ENCODE measurements around the gene CCDC177.

The CCDC177 gene

GRCh38 chr14:69574263-69574953, at the start of gene CCDC177:
TSS of gene CCDC177 (minus strand) at chr14:69574871. CDS start at chr14:69573622, 1,249 bp downstream.
- DNase-seq = peak; percentile 63 to 72

- no peak for DNase-seq
These were observed 49.5 kb upstream of the CCDC177 start for GRCh38 chr14:69624136-69624535.

- no peak for DNase-seq
These were observed 46.3 kb upstream of the CCDC177 start for GRCh38 chr14:69620981-69621380.

GRCh38 chr14:69620211-69620611, 45.5 kb upstream of the CCDC177 start:
- DNase-seq = no peak

- no peak for DNase-seq
These were observed 44.3 kb upstream of the CCDC177 start for GRCh38 chr14:69619012-69619411.

GRCh38 chr14:69617796-69618195, 43.1 kb upstream of the CCDC177 start:
- DNase-seq = peak in 1 of 2 donors; percentile 36

GRCh38 chr14:69616408-69616773, 41.7 kb upstream of the CCDC177 start:
- no peak for DNase-seq

- peak; percentile 59 to 75 for DNase-seq
These were observed 41.1 kb upstream of the CCDC177 start for GRCh38 chr14:69615496-69616407.

GRCh38 chr14:69615121-69615495, 40.4 kb upstream of the CCDC177 start:
- DNase-seq = no peak

- peak; percentile 34 to 73 for DNase-seq
These were observed 39.9 kb upstream of the CCDC177 start for GRCh38 chr14:69614592-69614991.

GRCh38 chr14:69613312-69614073, 38.8 kb upstream of the CCDC177 start:
- DNase-seq = no peak

GRCh38 chr14:69612783-69613130, 38.1 kb upstream of the CCDC177 start:
- peak in 1 of 2 donors; percentile 43 for DNase-seq

GRCh38 chr14:69612014-69612782, 37.5 kb upstream of the CCDC177 start:
- peak in 1 of 2 donors; percentile 52 for DNase-seq

GRCh38 chr14:69611172-69612013, 36.7 kb upstream of the CCDC177 start, which contains the start of gene SUSD6:
TSS of gene SUSD6 (plus strand) at chr14:69611596. CDS start at chr14:69658593, 46,997 bp downstream.
- peak; percentile 90 to 93 for DNase-seq

GRCh38 chr14:69610874-69611171, 36.2 kb upstream of the CCDC177 start:
- no peak for DNase-seq

GRCh38 chr14:69610020-69610873, 35.6 kb upstream of the CCDC177 start:
- no peak for DNase-seq

- no peak for DNase-seq
These were observed 31.9 kb upstream of the CCDC177 start for GRCh38 chr14:69606258-69607184.

GRCh38 chr14:69605738-69606137, 31.1 kb upstream of the CCDC177 start:
- no peak for DNase-seq

- DNase-seq = no peak
These were observed 25.7 kb upstream of the CCDC177 start for GRCh38 chr14:69600304-69600891.

All from CD4-positive, alpha-beta T cell treated with Interferon alpha-2 for 1 hour (primary cell).